Measurements from ENCODE around the gene TRIM60.
A peak's percentile ranks its signal among the peaks of the same experiment; 100 is the strongest.
"Not testable (repeated sequence)": the region's sequence is repeated elsewhere in the genome, so short reads cannot be mapped to it uniquely, and the experiment has no call there.

TRIM60 gene

DNA sequence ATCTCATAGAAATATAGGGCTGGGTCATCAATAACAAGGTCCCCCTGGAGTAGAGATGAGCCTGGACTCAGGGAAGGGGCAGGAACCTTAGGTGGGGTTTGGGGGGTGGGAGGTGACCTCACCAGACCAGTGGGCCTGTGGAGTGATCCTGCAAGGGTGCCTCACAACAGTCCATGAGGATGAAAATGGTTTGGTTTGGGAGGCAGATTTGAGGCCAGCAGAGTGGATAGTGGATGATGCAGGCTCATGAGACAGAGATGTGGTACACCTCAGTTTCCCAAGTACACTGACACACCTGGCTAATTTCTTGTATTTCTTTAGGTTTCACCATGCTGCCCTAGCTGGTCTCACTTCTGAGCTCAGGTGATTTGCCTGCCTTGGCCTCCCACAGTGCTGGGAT, 18.1 kb upstream of the TRIM60 start:
- H3K4me3 ChIP-seq (ENCODE audit: control insufficient read depth, low read depth, low read length) = no peak overlapping the region
- TF ChIP-seq, protein P1, sequence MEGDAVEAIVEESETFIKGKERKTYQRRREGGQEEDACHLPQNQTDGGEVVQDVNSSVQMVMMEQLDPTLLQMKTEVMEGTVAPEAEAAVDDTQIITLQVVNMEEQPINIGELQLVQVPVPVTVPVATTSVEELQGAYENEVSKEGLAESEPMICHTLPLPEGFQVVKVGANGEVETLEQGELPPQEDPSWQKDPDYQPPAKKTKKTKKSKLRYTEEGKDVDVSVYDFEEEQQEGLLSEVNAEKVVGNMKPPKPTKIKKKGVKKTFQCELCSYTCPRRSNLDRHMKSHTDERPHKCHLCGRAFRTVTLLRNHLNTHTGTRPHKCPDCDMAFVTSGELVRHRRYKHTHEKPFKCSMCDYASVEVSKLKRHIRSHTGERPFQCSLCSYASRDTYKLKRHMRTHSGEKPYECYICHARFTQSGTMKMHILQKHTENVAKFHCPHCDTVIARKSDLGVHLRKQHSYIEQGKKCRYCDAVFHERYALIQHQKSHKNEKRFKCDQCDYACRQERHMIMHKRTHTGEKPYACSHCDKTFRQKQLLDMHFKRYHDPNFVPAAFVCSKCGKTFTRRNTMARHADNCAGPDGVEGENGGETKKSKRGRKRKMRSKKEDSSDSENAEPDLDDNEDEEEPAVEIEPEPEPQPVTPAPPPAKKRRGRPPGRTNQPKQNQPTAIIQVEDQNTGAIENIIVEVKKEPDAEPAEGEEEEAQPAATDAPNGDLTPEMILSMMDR (IDR thresholded peaks at IDR 0.05; ENCODE audit: control insufficient read depth, insufficient read depth, low read depth, low read length, missing control alignments) = no peak
- no peak for DNase-seq (ENCODE audit: low read depth)

DNA sequence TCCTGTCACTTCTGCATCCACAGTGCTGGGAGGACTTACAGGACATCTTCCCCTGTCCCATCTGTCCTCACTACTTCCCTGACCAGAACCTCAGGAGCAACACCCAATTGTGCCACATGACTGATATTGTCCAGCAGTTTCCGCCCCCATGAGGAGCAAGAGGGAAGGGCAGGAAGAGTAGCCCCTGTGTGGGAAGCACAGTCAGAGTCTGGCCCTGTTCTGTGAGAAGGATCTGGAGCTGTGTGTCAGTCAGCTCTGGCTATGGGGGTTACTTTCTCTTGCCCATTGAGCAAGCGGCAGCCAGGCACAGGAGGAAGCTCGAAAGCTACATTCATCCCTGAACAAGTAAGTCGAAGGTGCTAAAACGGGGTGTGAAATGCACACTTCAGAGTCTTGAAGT, 14.8 kb upstream of the TRIM60 start:
- TF ChIP-seq, protein P1 (IDR thresholded peaks at IDR 0.05; ENCODE audit: control insufficient read depth, insufficient read depth, low read depth, low read length, missing control alignments) = peak; percentile 12
- H3K4me3 ChIP-seq (ENCODE audit: control insufficient read depth, low read depth, low read length) = no peak overlapping the region
- no peak for DNase-seq (ENCODE audit: low read depth)

DNA sequence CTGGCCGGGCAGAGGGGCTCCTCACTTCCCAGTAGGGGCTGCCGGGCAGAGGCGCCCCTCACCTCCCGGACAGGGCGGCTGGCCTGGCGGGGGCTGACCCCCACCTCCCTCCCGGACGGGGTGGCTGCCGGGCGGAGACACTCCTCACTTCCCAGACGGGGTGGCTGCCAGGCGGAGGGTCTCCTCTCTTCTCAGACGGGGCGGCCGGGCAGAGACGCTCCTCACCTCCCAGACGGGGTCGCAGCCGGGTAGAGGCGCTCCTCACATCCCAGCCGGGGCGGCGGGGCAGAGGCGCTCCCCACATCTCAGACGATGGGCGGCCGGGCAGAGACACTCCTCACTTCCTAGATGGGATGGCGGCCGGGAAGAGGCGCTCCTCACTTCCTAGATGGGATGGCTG, 11.8 kb upstream of the TRIM60 start:
- not testable (repeated sequence) for H3K4me3 ChIP-seq (ENCODE audit: control insufficient read depth, low read depth, low read length); DNase-seq (ENCODE audit: low read depth)

DNA sequence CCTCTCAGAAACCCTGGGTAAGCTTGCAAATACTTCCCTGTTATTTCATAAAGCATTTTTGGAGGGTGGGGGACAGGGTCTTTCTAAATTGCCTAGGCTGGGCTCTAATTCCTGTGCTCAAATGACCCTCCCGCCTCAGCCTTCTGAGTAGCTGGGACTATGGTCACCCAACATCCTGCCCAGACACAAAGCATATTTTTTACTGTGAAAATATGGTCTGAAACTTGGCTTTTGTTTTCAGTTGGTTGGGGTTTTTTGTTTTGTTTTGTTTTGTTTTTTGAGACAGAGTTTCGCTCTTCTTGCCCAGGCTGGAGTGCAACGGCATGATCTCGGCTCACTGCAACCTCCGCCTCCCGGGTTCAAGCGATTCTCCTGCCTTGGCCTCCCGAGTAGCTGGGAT, 6.0 kb upstream of the TRIM60 start:
- not testable (repeated sequence) for DNase-seq (ENCODE audit: low read depth)

DNA sequence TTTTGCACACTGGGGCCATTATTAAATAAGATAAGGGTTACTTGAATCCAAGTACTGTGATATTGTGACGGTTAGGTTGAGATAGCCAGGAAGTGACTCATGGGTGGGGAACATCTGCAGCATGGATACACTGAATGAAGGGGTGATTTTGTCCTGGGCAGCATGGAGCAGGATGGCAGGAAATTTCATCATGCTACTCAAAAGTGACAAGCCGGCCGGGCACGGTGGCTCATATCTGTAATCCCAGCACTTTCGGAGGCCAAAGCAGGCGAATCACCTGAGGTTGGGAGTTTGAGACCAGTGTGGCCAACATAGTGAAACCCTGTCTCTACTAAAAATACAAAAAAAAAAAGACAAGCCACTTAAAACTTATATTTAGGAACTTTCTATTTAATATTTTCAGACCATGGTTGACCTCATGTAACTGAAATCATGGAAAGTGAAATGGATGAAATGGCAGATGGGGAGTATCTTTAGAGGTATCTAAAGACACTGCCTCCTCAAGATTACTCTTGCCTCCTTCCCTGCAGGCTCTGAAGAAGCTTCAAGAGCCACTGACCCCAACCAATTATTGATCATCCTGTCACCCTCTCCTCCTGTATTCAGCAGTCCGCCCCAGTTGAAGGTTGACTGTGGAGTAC, 3.9 kb upstream of the TRIM60 start:
- H3K4me3 ChIP-seq (ENCODE audit: control insufficient read depth, low read depth, low read length) = no peak overlapping the region
- TF ChIP-seq, protein P1 (IDR thresholded peaks at IDR 0.05; ENCODE audit: control insufficient read depth, insufficient read depth, low read depth, low read length, missing control alignments) = no peak
- DNase-seq (ENCODE audit: low read depth) = no peak

More for the DNA sequence above, 6.0 kb upstream of the TRIM60 start:
- H3K4me3 ChIP-seq (ENCODE audit: control insufficient read depth, low read depth, low read length) = not testable (repeated sequence)

DNA sequence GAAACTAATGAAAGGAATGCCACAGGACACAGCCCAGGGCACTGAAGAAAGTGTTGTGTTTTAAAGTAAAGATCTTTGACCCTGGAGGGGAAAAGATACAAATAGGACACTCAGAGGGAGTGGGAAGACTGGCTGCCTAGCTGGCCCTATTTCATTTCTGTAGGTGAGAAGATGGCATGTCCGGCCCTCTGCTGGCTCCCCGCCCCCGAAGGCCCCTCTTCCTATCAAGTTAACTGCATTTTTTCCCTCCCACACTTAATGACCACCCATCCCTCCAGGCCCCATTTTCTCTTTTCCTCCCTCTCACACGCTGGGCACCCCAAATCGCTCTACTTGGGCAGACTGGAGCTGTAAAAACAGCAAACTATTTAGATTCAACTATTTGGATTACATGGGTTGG, 16.4 kb downstream of the TRIM60 start:
- no peak overlapping the region for H3K4me3 ChIP-seq (ENCODE audit: control insufficient read depth, low read depth, low read length)
- DNase-seq (ENCODE audit: low read depth) = no peak
- TF ChIP-seq, protein P1 (IDR thresholded peaks at IDR 0.05; ENCODE audit: control insufficient read depth, insufficient read depth, low read depth, low read length, missing control alignments) = no peak

DNA sequence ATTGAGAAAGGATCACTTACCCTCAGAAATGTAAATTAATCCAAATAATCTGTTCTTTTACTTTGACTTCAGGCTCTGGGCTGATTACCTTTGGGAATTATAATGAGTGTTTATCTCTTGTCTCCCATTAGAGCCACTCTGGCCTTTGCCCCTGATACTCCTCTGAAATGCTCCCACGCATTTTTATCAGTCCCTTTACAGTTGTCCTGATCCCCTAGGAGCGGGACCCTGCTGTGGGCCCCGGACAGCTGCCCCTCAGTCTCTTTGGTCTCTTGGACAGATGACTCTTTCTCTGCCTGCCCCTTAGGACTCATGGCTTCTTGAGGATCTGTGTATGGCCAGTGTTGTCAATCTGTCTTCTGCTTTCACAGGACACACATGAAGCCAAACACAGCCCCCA, 20.8 kb downstream of the TRIM60 start:
- TF ChIP-seq, protein P1 (IDR thresholded peaks at IDR 0.05; ENCODE audit: control insufficient read depth, insufficient read depth, low read depth, low read length, missing control alignments) = no peak
- H3K4me3 ChIP-seq (ENCODE audit: control insufficient read depth, low read depth, low read length) = no peak overlapping the region
- no peak for DNase-seq (ENCODE audit: low read depth)

DNA sequence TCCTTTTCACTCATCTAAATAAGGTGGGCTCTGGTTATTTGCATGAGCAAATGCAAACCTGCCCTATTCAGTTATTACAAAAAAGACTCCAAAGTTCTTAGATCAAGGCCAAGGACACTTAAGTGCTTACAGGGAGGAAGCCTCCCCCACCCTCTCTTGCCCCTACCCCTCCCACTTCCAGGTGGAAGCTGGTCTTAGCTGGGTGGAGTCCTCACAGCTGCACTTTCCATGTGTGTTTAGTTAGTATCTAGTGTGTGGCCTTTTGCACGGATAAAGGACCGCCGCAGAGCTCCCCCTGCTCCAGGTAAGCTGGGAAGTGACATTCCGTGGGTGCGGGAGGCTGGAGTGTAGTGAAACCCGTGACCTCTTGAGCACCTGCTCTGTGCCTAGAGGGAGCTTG, 21.8 kb downstream of the TRIM60 start, which contains the start of gene TRIM75:
Gene TRIM75, plus strand, starts transcription at position 222 of the 400 bp plus-strand sequence. CDS start 5,282 bp downstream, outside the sequence.
- TF ChIP-seq, protein P1 (IDR thresholded peaks at IDR 0.05; ENCODE audit: control insufficient read depth, insufficient read depth, low read depth, low read length, missing control alignments) = no peak
- no peak for DNase-seq (ENCODE audit: low read depth)
- H3K4me3 ChIP-seq (ENCODE audit: control insufficient read depth, low read depth, low read length) = no peak within 1 kb of the TSS

All from AG09309 (cell line).